BE2C (cell line): ENCODE data around the gene ZNF579. TPM values are rescaled to one million over a fixed set of nuclear protein-coding genes. Genes with fewer than 3 reads are reported as not detected.

ENCODE experiments used
- DNase-seq: peaks from one replicate; pipeline ENCODE4 v3.0.0-alpha.2; 2020
- H3K27me3 ChIP-seq: fragments of 250-450 bp; sonication (Bioruptor Pico); 2 replicates; pipeline ENCODE4 v1.5.1; 2020; ENCODE audit warnings: mild to moderate bottlenecking
- H3K36me3 ChIP-seq: fragments of 250-450 bp; sonication (Bioruptor Pico); 2 replicates; pipeline ENCODE4 v1.5.1; 2020; ENCODE audit warnings: mild to moderate bottlenecking
- H3K4me1 ChIP-seq: fragments of 250-450 bp; sonication (Bioruptor Pico); 2 replicates; pipeline ENCODE4 v1.5.1; 2020
- H3K4me3 ChIP-seq: 2 replicates; pipeline ENCODE4 v1.5.1; 2011; ENCODE audit warnings: low read depth, low read length
- H3K9me3 ChIP-seq: fragments of 250-450 bp; sonication (Bioruptor Pico); 2 replicates; pipeline ENCODE4 v1.5.1; 2020
- polyA plus RNA-seq: library from polyadenylated mRNA; unstranded; fragments of >200 nt; gene quantifications from one replicate; pipeline ENCODE4 v1.2.1, GENCODE V29; 2012; ENCODE audit warnings: low read depth, missing spikeins; ENCODE audit not compliant: insufficient read length, insufficient read depth
- TF ChIP-seq, protein P1 (sequence below): IDR thresholded peaks from 2 replicates; pipeline ENCODE4 v1.5.1; 2012; ENCODE audit warnings: mild to moderate bottlenecking, low read depth, low read length

Gene ZNF579, protein sequence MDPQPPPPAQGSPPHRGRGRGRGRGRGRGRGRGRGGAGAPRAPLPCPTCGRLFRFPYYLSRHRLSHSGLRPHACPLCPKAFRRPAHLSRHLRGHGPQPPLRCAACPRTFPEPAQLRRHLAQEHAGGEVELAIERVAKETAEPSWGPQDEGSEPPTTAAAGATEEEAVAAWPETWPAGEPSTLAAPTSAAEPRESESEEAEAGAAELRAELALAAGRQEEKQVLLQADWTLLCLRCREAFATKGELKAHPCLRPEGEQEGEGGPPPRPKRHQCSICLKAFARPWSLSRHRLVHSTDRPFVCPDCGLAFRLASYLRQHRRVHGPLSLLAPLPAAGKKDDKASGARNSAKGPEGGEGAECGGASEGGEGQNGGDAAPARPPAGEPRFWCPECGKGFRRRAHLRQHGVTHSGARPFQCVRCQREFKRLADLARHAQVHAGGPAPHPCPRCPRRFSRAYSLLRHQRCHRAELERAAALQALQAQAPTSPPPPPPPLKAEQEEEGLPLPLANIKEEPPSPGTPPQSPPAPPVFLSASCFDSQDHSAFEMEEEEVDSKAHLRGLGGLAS
- polyA plus RNA-seq = 49.8 TPM

DNA sequence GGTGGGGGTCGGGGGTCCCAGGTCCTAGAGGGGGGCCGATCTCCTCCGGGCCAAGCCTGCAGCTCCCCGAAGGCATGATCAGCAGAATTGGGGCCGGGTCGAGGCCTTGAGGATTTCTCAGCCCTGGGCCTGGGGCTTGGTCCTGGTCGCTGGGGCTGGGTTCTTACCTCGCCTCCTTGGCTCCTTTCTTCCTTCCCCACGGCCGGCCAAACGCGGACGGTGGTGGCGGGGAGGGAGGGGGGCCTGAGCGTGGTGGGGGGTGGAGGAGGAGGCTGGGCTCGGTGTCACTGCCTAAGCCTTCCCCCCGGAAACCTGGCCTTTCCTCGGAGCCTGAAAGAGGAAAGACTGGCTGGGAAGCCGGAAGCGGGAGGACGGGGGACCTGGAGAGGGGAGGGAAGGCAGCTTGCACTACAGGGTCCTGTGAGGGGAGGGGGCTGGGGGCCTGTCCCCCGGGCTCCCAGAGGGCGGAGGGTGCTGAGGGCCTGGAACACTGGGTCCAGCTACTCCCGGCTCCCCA, at the start of gene ZNF579:
TSS of gene ZNF579 (minus strand) at position 221 of the 517 bp plus-strand sequence. CDS start 1,209 bp downstream, outside the sequence.
- no peaks in the 10 kb centered on the region for H3K27me3 ChIP-seq
- peaks cover 12% of the 10 kb centered on the region for H3K36me3 ChIP-seq
- no peaks in the 10 kb centered on the region for H3K9me3 ChIP-seq
- TF ChIP-seq, protein P1, sequence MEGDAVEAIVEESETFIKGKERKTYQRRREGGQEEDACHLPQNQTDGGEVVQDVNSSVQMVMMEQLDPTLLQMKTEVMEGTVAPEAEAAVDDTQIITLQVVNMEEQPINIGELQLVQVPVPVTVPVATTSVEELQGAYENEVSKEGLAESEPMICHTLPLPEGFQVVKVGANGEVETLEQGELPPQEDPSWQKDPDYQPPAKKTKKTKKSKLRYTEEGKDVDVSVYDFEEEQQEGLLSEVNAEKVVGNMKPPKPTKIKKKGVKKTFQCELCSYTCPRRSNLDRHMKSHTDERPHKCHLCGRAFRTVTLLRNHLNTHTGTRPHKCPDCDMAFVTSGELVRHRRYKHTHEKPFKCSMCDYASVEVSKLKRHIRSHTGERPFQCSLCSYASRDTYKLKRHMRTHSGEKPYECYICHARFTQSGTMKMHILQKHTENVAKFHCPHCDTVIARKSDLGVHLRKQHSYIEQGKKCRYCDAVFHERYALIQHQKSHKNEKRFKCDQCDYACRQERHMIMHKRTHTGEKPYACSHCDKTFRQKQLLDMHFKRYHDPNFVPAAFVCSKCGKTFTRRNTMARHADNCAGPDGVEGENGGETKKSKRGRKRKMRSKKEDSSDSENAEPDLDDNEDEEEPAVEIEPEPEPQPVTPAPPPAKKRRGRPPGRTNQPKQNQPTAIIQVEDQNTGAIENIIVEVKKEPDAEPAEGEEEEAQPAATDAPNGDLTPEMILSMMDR = no peak
- H3K4me3 ChIP-seq = peak within 1 kb of the TSS; percentile 86
- peaks cover 2% of the 10 kb centered on the region; the same call in 1 of the 2 replicates for H3K4me1 ChIP-seq
- peak; percentile 89 for DNase-seq

DNA sequence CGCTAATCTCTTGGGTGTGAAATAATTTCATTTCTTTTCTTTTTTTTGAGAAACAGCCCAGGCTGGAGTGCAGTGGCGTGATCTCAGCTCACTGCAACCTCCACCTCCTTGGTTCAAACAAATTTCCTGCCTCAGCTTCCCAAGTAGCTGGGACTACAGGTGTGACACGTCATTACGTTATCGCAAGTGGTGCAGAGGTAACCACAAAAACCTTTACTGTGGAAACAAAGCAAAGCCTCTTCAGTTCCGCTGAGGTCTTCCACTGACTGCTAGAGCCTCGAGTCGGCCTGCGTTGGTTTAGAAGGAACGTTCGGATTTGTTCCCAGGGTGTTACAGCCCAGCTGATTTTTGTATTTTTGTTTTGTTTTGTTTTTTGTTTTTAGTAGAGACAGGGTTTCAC, 45.7 kb upstream of the ZNF579 start:
- Histone ChIP-seq H3K27me3 (no peaks in the 10 kb centered on the region), H3K9me3 (no peaks in the 10 kb centered on the region), H3K4me3 (no peak overlapping the region), H3K36me3 (no peaks in the 10 kb centered on the region), H3K4me1 (no peaks in the 10 kb centered on the region)
- TF ChIP-seq, protein P1 = no peak
- no peak for DNase-seq

DNA sequence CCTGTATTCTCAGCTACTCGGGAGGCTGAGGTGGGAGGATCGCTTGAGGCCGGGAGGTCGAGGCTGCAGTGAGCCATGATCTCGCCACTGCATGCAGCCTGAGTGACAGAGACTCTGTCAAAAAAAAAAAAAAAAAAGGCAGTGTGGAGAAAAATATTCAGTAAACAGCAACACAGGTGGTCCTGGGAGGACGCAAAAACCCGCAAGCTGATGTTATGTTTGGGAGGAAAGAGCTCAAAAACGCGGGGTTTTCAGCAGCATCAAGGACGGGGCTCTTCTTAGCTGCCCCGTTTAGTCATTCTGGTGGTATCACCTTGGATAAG, 44.3 kb upstream of the ZNF579 start:
- no peaks in the 10 kb centered on the region for H3K4me1 ChIP-seq
- no peak for DNase-seq
- H3K9me3 ChIP-seq = no peaks in the 10 kb centered on the region

DNA sequence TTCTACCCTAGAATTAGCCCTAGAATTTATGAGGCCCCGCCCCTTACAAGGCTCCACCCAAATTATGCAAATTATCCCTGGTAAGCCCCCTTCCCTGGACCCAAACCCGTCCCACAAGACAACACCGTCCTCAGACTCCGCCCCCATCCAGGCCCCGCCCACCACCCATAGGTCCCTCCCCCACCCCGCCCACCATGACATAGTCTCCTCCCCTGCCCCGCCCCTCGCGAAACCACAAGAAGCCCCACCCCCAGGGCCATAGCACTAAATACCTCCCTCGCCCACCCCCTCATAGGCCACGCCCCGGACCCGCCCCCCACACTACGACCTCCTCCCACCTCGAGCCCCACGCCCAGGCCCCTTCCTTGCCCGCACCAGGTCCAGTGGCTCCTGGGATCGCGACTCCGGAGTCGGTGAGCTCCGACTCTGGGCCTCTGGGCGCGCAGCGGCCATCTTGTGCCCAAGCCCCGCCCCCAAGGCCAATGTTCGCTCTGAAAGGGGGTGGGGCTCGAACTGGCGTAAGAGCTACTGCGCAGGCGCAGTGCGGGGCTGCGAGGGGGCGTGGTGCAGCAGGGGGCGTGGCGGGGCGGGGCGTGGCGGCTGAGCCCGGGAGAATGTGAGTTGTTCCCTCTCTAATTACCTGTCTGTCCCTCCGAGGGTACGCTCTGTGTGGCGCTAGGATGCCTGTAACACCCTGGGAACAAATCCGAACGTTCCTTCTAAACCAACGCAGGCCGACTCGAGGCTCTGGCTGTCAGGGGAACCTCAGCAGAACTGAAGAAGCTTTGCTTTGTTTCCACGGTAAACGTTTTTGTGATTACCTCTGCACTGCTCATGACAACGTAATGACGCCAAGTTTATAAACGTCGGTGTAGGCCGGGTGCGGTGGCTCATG, 43.7 kb upstream of the ZNF579 start, which contains the start of gene ZNF784:
TSS of gene ZNF784 (minus strand) at position 458 of the 895 bp plus-strand sequence. CDS start at position 453, 5 bp downstream.
- Histone ChIP-seq H3K36me3 (no peaks in the 10 kb centered on the region), H3K27me3 (no peaks in the 10 kb centered on the region), H3K9me3 (no peaks in the 10 kb centered on the region), H3K4me1 (no peaks in the 10 kb centered on the region), H3K4me3 (peak within 1 kb of the TSS; percentile 60)
- DNase-seq = peak; percentile 95
- TF ChIP-seq, protein P1 = no peak

More for the DNA sequence above, 44.3 kb upstream of the ZNF579 start:
- TF ChIP-seq, protein P1 = no peak
- H3K36me3 ChIP-seq = no peaks in the 10 kb centered on the region
- no peaks in the 10 kb centered on the region for H3K27me3 ChIP-seq
- H3K4me3 ChIP-seq = peak overlapping the region; percentile 60

DNA sequence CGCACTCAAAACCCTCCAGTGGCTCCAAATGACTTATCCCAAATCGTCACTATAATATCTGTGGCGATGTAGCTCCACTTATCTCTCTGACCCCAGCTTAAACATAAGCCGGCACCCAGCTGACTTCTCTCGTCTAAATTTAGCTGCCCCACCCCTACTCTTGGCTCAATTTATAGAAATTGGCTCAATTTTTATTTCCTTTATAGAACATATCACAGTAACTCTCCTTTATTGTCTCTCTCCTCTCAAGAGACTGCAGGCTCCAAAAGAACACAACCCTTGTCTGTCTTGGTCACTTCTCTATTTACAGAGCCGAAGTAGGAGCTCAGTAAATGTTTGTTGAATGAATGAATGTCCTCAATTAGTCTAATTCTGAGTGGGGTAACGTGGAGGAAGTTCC, 42.9 kb upstream of the ZNF579 start:
- H3K36me3 ChIP-seq = no peaks in the 10 kb centered on the region
- H3K27me3 ChIP-seq = no peaks in the 10 kb centered on the region
- TF ChIP-seq, protein P1 = no peak
- 0 out of 2 replicates have a peak overlapping the region, but pooled peaks have one; percentile 15 for H3K4me3 ChIP-seq
- DNase-seq = no peak
- no peaks in the 10 kb centered on the region for H3K4me1 ChIP-seq
- H3K9me3 ChIP-seq = no peaks in the 10 kb centered on the region
